CD4-positive, alpha-beta T cell treated with Interferon alpha-2 for 1 hour (primary cell): ENCODE data around the gene XPNPEP3.
"Not testable (repeated sequence)": the region's sequence is repeated elsewhere in the genome, so short reads cannot be mapped to it uniquely, and the experiment has no call there.

Experiments
- DNase-seq, 2 donors: peaks; one replicate each; pipeline ENCODE4 v3.0.0-alpha.2; 2020 to 2022

XPNPEP3 gene

DNA sequence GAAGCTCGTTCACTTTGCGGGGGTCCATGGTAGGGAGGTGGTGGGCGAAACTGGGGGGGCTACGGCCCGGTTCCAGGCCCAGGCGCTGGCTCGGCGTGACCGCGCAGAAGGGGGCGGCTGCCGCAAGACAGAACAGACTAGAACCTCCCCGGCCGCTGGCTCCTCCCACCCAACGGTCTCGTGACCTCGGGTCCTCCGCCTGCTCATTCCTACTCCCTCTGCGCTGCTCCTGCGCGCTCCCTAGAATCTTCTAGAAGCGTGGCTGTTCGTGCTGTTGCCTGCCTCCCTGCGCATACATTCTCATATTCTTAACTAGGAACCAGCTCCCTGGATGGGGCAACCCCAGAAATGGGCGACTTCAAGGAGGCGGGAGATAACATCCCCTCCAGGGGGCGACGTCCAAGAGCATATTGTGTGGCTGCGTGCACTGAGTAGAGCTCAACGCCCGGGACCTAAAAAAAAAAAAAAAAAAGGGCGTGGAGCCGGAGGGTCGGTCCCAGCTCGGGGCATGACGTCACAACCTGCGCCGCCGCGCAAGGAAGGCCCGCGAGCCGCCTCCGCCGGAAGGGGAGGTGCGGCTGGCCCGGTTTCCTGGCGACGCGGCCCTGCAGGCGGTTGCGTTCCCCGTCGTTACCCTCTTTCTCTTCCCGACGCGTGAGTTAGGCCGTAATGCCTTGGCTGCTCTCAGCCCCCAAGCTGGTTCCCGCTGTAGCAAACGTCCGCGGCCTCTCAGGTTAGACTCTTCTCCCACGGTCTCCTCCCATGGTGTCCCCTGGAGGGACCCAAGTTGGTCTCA lies at the start of gene XPNPEP3, which contains the start of gene ST13:
TSS of gene XPNPEP3 (plus strand) at position 636 of the 796 bp plus-strand sequence. CDS start at position 670, 34 bp downstream.
TSS of gene ST13 (minus strand) at position 127 of the 796 bp plus-strand sequence. CDS start at position 28, 99 bp downstream.
- peak; percentile 96 to 97 for DNase-seq

DNA sequence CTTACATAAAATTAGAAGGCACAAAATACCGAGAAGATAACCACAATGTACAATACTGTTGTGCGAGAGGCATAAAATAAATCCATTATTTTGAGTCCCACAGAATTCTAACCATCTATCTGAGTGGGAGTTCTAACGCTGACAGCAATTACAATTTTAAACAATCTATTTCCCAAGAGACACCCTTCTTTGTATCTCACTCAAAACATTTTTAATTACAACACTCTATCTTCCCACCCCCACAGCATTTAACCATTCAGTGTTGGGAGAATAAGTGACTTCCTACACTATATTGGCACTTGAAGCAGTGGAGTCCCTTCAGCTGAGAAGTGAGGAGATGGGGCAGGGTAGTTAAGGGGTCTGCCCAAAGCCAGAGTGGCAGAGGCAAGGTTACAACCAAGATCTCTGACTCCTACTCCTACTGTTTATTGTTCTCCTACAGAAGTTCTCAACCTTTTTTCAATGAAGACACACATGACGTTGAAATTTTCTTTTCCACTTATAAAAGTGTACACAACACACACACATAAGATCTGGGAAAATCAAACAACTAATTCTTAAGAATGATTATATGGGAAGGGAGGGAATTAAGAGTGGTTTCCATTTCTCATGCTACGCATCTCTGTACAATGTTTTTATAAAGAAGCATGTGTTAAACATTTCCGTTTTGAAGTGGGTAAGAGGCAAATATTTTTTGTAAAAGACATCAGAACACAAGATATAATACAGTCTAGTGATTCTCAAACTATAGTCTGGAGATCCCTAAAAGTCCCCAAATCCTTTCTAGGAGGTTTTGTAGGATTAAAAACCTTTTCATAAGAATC lies 48.7 kb upstream of the XPNPEP3 start:
- no peak for DNase-seq

DNA sequence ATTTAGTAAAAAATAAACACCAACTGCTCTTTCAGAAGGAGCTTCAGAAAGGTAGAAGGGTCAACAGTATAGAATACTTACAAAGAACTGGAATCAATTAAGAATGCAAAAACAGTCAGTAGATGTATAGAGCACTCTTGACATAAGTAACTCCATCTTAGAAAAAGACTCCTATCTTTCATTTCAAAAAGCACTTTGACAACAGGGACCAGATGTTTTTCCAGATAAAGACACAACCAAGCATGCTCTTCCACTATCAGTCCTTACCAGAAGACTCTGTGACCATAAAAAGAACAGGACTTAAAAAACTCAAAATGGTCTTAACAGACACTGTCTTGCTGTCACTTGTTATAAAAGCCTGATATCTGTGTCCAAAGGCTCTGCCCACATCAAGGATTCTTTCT lies 43.0 kb upstream of the XPNPEP3 start:
- no peak for DNase-seq

DNA sequence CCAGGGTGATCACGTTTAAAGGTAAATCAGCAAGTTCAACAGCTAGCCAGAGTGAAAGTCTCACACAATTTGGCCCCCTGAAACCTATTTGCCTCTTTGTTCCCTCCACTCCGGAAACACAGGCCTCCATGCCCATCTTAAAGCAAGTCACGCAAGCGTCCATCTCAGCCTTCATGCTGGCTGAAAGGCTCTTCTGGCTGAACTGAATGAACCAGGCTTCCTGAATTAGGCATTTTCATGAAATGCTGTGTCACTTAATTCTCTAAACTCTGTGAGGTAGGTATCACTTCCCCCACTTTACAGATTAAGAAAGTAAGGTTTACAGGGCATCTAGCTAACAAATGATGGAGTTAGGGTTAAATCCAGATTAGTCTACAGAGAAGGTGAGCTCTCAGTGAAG lies 39.2 kb upstream of the XPNPEP3 start:
- DNase-seq: no peak

GRCh38 chr22:40818192-40818746 lies 38.7 kb upstream of the XPNPEP3 start:
- peak in 1 of 2 donors; percentile 24 for DNase-seq

DNA sequence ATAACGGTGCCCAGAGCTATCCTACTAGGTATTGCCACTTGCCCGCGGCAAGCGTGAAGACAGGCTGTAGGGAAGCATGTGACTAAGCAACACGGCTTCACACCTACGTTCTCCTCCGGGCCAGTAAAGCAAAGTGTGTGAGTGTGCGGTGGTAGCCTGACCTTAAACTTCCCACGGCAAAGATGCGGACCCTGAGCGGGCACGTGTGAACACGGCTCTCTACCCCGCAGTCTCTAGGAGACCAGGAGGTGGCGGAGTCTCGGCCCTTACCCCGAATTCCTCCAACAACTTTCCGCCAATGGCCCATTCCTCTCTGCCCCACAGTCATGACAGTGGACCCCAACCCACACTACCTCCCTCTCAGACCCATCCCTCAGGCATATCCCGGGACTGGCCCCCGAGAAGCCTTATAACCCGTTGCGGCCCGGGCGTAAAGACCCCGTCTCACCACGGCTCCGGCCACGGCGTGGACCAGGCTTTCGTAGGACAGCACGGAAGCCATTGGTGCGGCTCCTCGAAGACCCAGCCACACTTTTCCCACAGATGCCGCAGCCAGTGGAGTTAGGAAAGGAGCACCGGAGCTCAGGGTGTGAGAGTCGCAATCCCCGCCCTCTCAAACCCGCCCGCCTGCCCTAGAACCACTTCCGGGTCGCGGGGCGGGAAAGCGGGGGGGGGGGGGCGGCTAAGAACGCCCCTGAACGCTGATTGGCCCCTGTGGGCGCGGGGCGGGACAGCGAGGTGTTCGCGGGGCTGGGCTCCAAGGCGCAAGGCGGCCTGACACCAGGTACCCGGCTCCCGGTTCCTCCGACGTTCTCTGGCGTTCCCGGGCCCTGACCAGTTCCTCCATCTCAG lies 38.0 kb upstream of the XPNPEP3 start, which contains the start of gene SLC25A17:
TSS of gene SLC25A17 (minus strand) at position 600 of the 852 bp plus-strand sequence. CDS start at position 502, 98 bp downstream.
- DNase-seq: peak; percentile 82 to 89

- no peak for DNase-seq
Measured at GRCh38 chr22:40819599-40820140, 37.3 kb upstream of the XPNPEP3 start.

GRCh38 chr22:40823426-40823825 lies 33.5 kb upstream of the XPNPEP3 start:
- DNase-seq: no peak

- not testable (repeated sequence) for DNase-seq
Measured at GRCh38 chr22:40826292-40826691, 30.7 kb upstream of the XPNPEP3 start.

- DNase-seq: no peak
Measured at GRCh38 chr22:40826984-40827741, 29.8 kb upstream of the XPNPEP3 start.

GRCh38 chr22:40829131-40829530 lies 27.8 kb upstream of the XPNPEP3 start:
- no peak for DNase-seq

DNA sequence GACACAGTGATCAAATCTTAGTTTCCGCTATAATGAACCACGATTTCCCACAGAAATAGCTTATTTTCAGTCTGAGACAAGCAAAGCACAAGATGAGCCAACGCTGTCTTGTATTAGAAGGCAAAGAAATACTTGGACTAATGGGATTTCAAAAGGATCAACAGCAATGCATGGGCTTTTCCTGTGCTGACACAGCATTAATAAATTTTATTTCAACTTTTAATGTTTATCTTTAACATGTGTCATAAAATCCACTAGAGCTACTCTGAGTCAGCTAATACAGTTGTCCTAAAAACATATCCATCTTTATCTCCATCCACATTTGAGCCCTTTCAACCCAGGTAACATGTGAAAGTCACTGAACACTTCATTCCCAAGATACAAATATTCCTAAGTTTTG lies 22.3 kb upstream of the XPNPEP3 start:
- no peak for DNase-seq

DNA sequence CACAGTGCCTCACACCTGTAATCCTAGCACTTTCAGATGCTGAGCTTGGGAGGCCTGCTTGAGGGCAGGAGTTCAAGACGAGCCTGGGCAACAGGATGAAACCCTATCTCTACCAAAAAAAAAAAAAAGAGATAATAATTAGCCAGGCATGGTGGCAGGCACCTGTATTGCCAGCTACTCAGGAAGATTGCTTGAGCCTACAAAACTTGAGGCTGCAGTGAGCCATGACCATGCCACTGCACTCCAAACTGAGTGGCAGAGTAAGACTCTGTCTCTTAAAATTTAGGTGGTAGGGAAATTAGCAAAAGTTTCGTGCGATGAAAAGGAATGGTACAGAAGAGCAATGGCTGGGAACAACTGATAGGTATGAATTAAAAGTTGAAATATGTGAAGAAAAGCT lies 18.5 kb upstream of the XPNPEP3 start:
- no peak for DNase-seq

DNA sequence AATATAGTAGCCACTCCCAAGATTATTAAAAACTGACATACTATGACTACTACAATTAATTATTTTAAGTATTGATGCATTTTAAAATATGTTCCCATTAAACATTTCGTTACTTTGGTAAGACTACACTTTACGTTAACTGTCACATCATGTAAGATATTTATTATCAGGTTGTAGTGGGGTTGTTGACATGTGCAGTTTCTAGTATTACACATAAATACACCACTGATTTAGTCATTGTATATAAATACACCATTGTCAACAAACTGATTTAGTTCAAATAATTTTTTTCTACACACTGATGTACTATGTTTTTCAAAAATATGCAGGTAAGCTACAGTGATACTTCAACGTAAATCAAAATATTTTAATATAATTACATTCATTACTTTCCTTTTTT lies 12.0 kb upstream of the XPNPEP3 start:
- no peak for DNase-seq

DNA sequence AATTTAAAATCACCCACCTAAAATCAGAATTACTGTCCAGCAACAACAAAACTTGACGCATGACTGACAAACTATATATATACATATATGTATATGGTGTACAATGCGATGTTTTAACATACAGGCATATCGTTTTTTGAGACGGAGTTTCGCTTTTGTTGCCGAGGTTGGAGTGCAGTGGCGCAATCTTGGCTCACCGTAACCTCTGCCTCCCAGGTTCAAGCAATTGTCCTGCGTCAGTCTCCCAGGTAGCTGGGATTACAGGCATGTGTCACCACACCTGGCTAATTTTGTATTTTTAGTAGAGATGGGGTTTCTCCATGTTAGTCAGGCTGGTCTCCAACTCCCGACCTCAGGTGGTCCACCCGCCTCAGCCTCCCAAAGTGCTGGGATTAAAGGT lies 11.1 kb upstream of the XPNPEP3 start:
- not testable (repeated sequence) for DNase-seq

DNA sequence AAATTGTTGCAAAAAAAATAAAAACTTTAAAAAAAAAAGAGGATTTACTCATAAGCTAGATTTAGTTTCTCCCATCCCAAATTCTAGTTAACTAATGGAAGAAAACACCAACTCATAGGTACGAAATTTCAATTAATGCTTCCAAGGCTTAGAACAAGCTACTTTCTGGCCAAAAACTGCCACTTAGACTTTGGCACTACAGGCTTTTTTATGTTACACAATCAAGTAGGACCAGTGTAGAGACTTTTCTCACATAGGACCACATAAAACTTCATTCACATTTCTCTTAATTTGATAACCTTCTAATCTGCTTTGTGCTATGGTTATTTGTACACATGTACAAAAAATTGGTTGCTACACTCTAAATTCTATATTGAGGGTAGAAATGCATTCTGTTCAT lies 3.6 kb upstream of the XPNPEP3 start:
- no peak for DNase-seq

- no peak for DNase-seq
Measured at GRCh38 chr22:40853961-40854360, 3.0 kb upstream of the XPNPEP3 start.

GRCh38 chr22:40855071-40855978 lies 1.6 kb upstream of the XPNPEP3 start:
- peak in 1 of 2 donors; percentile 12 for DNase-seq

- DNase-seq: peak; percentile 6 to 52
Measured at GRCh38 chr22:40855979-40856512, 902 bp upstream of the XPNPEP3 start.
